ENCODE results near the gene FGF14. TPM values are rescaled to one million over a fixed set of nuclear protein-coding genes. Genes with fewer than 3 reads are reported as not detected.

FGF14 gene
- polyA plus RNA-seq, 1 of the 3 experiments (the other 2 are of a cell fraction) = 0.20 TPM

DNA sequence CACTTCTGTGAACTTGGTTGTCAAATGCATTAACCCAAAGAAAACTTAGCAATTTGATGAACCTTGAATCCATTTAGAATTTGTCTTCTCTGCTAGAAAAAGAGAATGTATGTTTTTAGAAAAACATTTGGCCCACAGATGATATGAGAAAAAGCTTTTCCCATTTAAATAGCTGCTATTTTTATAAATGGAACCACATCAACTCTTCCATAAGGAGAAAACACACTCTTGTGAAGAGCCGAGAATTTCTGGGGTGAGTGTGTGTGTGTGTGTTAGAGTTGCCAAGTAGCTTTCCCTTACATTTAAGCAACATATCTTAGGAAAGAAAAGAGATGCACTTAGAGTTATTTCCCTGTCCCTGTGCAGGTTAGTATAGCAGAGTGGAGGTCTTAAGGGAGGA lies 626.6 kb downstream of the FGF14 start:
- ChIA-PET CTCF (interaction anchor here (1.1 to 1.8 kb wide), 4 partner anchors 11 to 781 kb away, joined by 3 to 4 read pairs (median 4); no protein-coding TSS in a partner anchor), POLR2A (no interaction called here)
- Histone ChIP-seq H3K9ac (no peak overlapping the region), H3K36me3 (replicated peaks in 1 of 2; ENCODE audit: control insufficient read depth in 1 of 2, insufficient read depth in 2 of 2, low read length in 1 of 2) (no peaks in the 10 kb centered on the region), H3K79me2 (ENCODE audit: insufficient read depth) (no peaks in the 10 kb centered on the region), H3K27me3 (ENCODE audit: insufficient read depth) (no peaks in the 10 kb centered on the region), H3F3A (replicated peaks; ENCODE audit: insufficient read depth) (peaks cover 3% of the 10 kb centered on the region), H3K27ac (ENCODE audit: low read depth in 2 of 2, low read length in 1 of 2) (no peak overlapping the region), H3K4me2 (no peak overlapping the region), H3K4me1 (ENCODE audit: control insufficient read depth in 1 of 2, insufficient read depth in 2 of 2, low read depth in 1 of 2, low read length in 1 of 2) (peaks cover 0 to 8% of the 10 kb centered on the region in 2 experiments; a peak in 2 of 4 replicates), H3K9me3 (no peaks in the 10 kb centered on the region), H2AFZ (ENCODE audit: low read depth) (no peak overlapping the region), H3K4me3 (ENCODE audit: low read depth in 2 of 2, low read length in 1 of 2) (no peak overlapping the region), H3K9me2 (no peaks in the 10 kb centered on the region), H4K20me1 (ENCODE audit: insufficient read depth) (no peaks in the 10 kb centered on the region)
- DNase-seq = no peak
- no peak for TF ChIP-seq JUND (IDR thresholded peaks at IDR 0.05)
- no peak for TF ChIP-seq SMC3 (IDR thresholded peaks at IDR 0.05; ENCODE audit: low read depth, low read length)
- TF ChIP-seq NFIC (IDR thresholded peaks at IDR 0.05; ENCODE audit: borderline replicate concordance) = no peak
- TF ChIP-seq, protein P1, sequence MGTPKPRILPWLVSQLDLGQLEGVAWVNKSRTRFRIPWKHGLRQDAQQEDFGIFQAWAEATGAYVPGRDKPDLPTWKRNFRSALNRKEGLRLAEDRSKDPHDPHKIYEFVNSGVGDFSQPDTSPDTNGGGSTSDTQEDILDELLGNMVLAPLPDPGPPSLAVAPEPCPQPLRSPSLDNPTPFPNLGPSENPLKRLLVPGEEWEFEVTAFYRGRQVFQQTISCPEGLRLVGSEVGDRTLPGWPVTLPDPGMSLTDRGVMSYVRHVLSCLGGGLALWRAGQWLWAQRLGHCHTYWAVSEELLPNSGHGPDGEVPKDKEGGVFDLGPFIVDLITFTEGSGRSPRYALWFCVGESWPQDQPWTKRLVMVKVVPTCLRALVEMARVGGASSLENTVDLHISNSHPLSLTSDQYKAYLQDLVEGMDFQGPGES (IDR thresholded peaks at IDR 0.05; ENCODE audit: low read depth, low read length) = no peak
- TF ChIP-seq RFX5 (IDR thresholded peaks at IDR 0.05; ENCODE audit: low read length) = no peak
- no peak for TF ChIP-seq TEAD4 (IDR thresholded peaks at IDR 0.05; ENCODE audit: borderline replicate concordance, insufficient read depth)
- TF ChIP-seq, protein P2, sequence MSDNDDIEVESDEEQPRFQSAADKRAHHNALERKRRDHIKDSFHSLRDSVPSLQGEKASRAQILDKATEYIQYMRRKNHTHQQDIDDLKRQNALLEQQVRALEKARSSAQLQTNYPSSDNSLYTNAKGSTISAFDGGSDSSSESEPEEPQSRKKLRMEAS (IDR thresholded peaks at IDR 0.05; ENCODE audit: low read depth) = no peak
- TF ChIP-seq, protein P3, sequence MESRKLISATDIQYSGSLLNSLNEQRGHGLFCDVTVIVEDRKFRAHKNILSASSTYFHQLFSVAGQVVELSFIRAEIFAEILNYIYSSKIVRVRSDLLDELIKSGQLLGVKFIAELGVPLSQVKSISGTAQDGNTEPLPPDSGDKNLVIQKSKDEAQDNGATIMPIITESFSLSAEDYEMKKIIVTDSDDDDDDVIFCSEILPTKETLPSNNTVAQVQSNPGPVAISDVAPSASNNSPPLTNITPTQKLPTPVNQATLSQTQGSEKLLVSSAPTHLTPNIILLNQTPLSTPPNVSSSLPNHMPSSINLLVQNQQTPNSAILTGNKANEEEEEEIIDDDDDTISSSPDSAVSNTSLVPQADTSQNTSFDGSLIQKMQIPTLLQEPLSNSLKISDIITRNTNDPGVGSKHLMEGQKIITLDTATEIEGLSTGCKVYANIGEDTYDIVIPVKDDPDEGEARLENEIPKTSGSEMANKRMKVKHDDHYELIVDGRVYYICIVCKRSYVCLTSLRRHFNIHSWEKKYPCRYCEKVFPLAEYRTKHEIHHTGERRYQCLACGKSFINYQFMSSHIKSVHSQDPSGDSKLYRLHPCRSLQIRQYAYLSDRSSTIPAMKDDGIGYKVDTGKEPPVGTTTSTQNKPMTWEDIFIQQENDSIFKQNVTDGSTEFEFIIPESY (IDR thresholded peaks at IDR 0.05; ENCODE audit: borderline replicate concordance, low read depth) = no peak
- TF ChIP-seq RAD21 (IDR thresholded peaks at IDR 0.05; ENCODE audit: low read length) = no peak
- TF ChIP-seq ELF1 (IDR thresholded peaks at IDR 0.05) = no peak
- no peak for TF ChIP-seq TAF1 (IDR thresholded peaks at IDR 0.05; ENCODE audit: borderline replicate concordance, low read depth, low read length)
- TF ChIP-seq, protein P4, sequence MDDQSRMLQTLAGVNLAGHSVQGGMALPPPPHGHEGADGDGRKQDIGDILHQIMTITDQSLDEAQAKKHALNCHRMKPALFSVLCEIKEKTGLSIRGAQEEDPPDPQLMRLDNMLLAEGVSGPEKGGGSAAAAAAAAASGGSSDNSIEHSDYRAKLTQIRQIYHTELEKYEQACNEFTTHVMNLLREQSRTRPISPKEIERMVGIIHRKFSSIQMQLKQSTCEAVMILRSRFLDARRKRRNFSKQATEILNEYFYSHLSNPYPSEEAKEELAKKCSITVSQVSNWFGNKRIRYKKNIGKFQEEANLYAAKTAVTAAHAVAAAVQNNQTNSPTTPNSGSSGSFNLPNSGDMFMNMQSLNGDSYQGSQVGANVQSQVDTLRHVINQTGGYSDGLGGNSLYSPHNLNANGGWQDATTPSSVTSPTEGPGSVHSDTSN (IDR thresholded peaks at IDR 0.05) = no peak
- WGBS (ENCODE audit: low lambda C conversion rate) = 95% methylated on average over 1 of the region's 1 CpG

- peaks cover 3% of the 10 kb centered on the region for H3F3A ChIP-seq (replicated peaks; ENCODE audit: insufficient read depth)
- no peak for DNase-seq
- no peaks in the 10 kb centered on the region for H3K9me3 ChIP-seq
- H3K36me3 ChIP-seq (replicated peaks in 1 of 2; ENCODE audit: control insufficient read depth in 1 of 2, insufficient read depth in 2 of 2, low read length in 1 of 2) = no peaks in the 10 kb centered on the region
- CTCF ChIA-PET = interaction anchor here (1.0 to 1.8 kb wide), 5 partner anchors 13 to 619 kb away, joined by 3 to 7 read pairs (median 3); no protein-coding TSS in a partner anchor
- no peaks in the 10 kb centered on the region for H4K20me1 ChIP-seq (ENCODE audit: insufficient read depth)
- TF ChIP-seq USF2 (IDR thresholded peaks at IDR 0.05; ENCODE audit: borderline replicate concordance, low read depth, low read length) (no peak), GABPA (IDR thresholded peaks at IDR 0.05; ENCODE audit: low read depth) (no peak), SMC3 (IDR thresholded peaks at IDR 0.05; ENCODE audit: low read depth, low read length) (no peak)
- TF ChIP-seq, protein P4 (IDR thresholded peaks at IDR 0.05) = no peak
- no peaks in the 10 kb centered on the region for H3K9me2 ChIP-seq
- 92% methylated on average over 4 of the region's 4 CpGs for WGBS (ENCODE audit: low lambda C conversion rate)
- H3K4me3 ChIP-seq (ENCODE audit: low read depth in 2 of 2, low read length in 1 of 2) = no peak overlapping the region
- H2AFZ ChIP-seq (ENCODE audit: low read depth) = no peak overlapping the region
- POLR2A ChIA-PET = interaction anchor here (0.6 kb wide), 1 partner anchor 228 kb away, joined by 3 read pairs; no protein-coding TSS in a partner anchor
- H3K27ac ChIP-seq (ENCODE audit: low read depth in 2 of 2, low read length in 1 of 2) = no peak overlapping the region
- H3K79me2 ChIP-seq (ENCODE audit: insufficient read depth) = no peaks in the 10 kb centered on the region
- no peaks in the 10 kb centered on the region for H3K27me3 ChIP-seq (ENCODE audit: insufficient read depth)
- H3K9ac ChIP-seq = no peak overlapping the region
- H3K4me1 ChIP-seq (ENCODE audit: control insufficient read depth in 1 of 2, insufficient read depth in 2 of 2, low read depth in 1 of 2, low read length in 1 of 2) = peaks cover 0 to 8% of the 10 kb centered on the region in 2 experiments; a peak in 2 of 4 replicates
- H3K4me2 ChIP-seq = no peak overlapping the region
Measured at GRCh38 chr13:101774393-101774792, 627.5 kb downstream of the FGF14 start.

Measured in SK-N-SH (cell line).